ENCODE measurements around the gene MXD4.
"Not testable (repeated sequence)": the region's sequence is repeated elsewhere in the genome, so short reads cannot be mapped to it uniquely, and the experiment has no call there.

Gene MXD4

GRCh38 chr4:2250357-2251072 lies 11.4 kb downstream of the MXD4 start:
- DNase-seq (ENCODE audit: low read depth), result no peak

GRCh38 chr4:2249526-2250356 lies 12.2 kb downstream of the MXD4 start:
- DNase-seq (ENCODE audit: low read depth), result no peak

- no peak for DNase-seq (ENCODE audit: low read depth)
These were observed 13.1 kb downstream of the MXD4 start for GRCh38 chr4:2248821-2249261.

GRCh38 chr4:2248044-2248780 lies 13.7 kb downstream of the MXD4 start:
- no peak for DNase-seq (ENCODE audit: low read depth)

- DNase-seq (ENCODE audit: low read depth), result no peak
These were observed 14.5 kb downstream of the MXD4 start for GRCh38 chr4:2247128-2248043.

GRCh38 chr4:2246384-2247127 lies 15.4 kb downstream of the MXD4 start:
- no peak for DNase-seq (ENCODE audit: low read depth)

- DNase-seq (ENCODE audit: low read depth), result no peak
These were observed 16.1 kb downstream of the MXD4 start for GRCh38 chr4:2245787-2246275.

- no peak for DNase-seq (ENCODE audit: low read depth)
These were observed 16.7 kb downstream of the MXD4 start for GRCh38 chr4:2245057-2245786.

- DNase-seq (ENCODE audit: low read depth), result no peak
These were observed 18.1 kb downstream of the MXD4 start for GRCh38 chr4:2243681-2244380.

- DNase-seq (ENCODE audit: low read depth), result peak; percentile 96
These were observed 20.2 kb downstream of the MXD4 start, which contains the start of the genes HAUS3 and POLN for GRCh38 chr4:2241410-2242353. Gene HAUS3, minus strand, starts transcription at chr4:2242121. Its CDS starts 1,175 bp downstream, at chr4:2240946. Gene POLN, minus strand, starts transcription at chr4:2242121. Its CDS starts 12,890 bp downstream, at chr4:2229231.

GRCh38 chr4:2241003-2241402 lies 20.9 kb downstream of the MXD4 start:
- no peak for DNase-seq (ENCODE audit: low read depth)

GRCh38 chr4:2236944-2237666 lies 24.8 kb downstream of the MXD4 start:
- DNase-seq (ENCODE audit: low read depth), result no peak

- DNase-seq (ENCODE audit: low read depth), result no peak
These were observed 30.8 kb downstream of the MXD4 start for GRCh38 chr4:2231082-2231481.

- DNase-seq (ENCODE audit: low read depth), result no peak
These were observed 35.6 kb downstream of the MXD4 start for GRCh38 chr4:2226261-2226660.

GRCh38 chr4:2222838-2223237 lies 39.1 kb downstream of the MXD4 start:
- no peak for DNase-seq (ENCODE audit: low read depth)

GRCh38 chr4:2221378-2221777 lies 40.5 kb downstream of the MXD4 start:
- DNase-seq (ENCODE audit: low read depth), result not testable (repeated sequence)

GRCh38 chr4:2220016-2220630 lies 41.8 kb downstream of the MXD4 start:
- DNase-seq (ENCODE audit: low read depth), result peak; percentile 56

Measured in fibroblast of the conjunctiva (primary cell).